GM19328 (cell line): ENCODE data around the gene TOR3A.
A peak's percentile ranks its signal among the peaks of the same experiment; 100 is the strongest.
"Not testable (repeated sequence)": the region's sequence is repeated elsewhere in the genome, so short reads cannot be mapped to it uniquely, and the experiment has no call there.

Source experiments
- ATAC-seq: cut with Tn5 transposase; IDR thresholded peaks from one replicate; pipeline ENCODE4 v1.9.1; 2021; ENCODE audit warnings: mild to moderate bottlenecking, moderate library complexity; ENCODE audit not compliant: unreplicated experiment

The TOR3A gene

GRCh38 chr1:179107706-179108629, 26.1 kb downstream of the TOR3A start:
- no peak for ATAC-seq

GRCh38 chr1:179108644-179109043, 26.8 kb downstream of the TOR3A start:
- ATAC-seq = no peak

DNA sequence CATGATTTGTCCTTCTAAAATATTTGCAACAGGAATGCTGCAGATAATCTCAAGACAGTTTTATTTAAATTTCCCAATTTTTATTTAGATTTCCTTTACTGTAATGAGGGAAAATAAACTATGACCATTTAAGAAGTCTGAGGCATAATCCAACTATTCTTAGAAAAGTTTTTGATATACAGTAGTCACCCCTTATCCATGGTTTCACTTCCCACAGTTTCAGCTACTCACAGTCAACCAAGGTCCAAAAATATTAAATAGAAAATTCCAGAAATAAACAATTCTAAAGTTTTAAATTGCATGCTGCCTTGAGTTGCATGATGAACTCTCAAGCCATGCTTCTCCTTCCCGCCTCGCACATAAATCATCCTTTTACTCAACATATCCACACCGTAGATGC, 33.3 kb downstream of the TOR3A start:
- ATAC-seq = no peak

GRCh38 chr1:179119513-179119912, 37.6 kb downstream of the TOR3A start:
- ATAC-seq = no peak

DNA sequence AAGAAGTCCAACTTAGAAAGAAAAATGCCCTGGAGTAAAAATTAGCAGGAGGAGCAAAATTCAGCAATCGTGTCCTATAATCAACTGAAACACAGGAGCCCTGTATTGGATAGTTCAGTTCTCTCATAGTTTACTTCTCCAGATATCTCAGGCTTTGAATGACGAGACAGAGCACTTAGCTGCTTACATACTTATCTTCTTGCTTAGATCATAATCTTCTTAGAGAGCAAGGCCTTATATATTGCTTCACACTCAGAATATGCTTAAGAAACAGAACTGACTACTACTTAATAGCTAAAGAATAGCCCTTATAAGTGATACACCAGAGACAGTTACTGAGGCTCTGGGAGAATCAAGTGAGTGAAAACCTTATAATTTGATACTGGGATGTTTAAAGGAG, 38.9 kb downstream of the TOR3A start:
- ATAC-seq = no peak

DNA sequence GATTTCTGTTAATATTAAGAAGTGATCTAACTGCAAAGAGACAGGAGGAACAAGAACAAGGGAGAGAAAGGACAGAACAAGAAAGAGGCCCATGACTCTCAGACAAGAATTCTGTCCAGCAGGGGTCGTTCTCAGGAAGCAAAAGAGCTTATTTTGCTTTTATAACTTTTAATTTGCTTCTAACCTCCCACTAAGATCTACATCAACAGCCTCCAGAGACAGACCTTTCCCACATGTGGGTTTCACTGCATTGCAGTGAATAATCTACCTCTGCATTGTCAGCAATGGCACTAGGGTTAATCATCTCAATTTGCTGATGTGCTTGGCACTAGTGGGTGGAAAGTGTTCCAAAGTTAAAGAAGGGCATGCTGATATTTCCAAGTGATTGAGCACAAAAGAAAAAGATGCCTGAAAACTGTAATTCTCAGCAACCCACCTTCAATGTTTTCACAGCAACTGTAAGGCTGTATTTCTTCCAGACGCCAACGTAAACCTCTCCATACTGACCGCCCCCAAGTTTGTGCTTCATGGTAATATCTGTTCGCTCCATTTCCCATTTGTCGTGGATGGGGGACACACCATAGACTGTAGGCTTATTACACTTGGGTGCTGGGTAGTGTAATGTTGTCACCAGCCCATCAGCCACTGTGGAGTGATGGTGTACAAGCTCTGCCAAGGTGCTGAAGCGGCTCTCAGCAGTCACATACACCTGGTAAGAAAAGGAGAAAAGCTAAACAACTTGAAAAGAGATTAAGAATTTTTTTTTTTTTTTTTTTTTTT, 39.5 kb downstream of the TOR3A start:
- ATAC-seq = no peak

DNA sequence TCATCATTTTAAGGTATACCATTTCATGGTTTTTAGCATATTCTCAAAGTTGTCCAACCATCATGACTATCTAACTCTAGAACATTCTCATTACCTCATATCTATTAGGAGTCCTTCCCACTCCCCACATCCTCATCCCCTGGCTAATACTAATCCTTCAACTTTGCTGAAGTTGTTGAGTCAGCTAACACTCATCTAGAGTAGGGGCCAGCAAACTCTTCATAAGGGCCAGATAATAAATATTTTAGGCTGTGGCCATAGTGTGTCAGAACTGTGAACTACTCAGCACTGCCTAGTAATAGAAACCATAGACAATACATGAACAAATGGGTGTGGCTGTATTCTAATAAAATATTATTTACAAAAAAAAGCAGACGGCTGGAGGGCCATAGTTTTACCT, 43.0 kb downstream of the TOR3A start:
- no peak for ATAC-seq

- no peak for ATAC-seq
Observed at GRCh38 chr1:179126338-179127060, 44.6 kb downstream of the TOR3A start.

GRCh38 chr1:179127163-179127895, 45.5 kb downstream of the TOR3A start:
- no peak for ATAC-seq

DNA sequence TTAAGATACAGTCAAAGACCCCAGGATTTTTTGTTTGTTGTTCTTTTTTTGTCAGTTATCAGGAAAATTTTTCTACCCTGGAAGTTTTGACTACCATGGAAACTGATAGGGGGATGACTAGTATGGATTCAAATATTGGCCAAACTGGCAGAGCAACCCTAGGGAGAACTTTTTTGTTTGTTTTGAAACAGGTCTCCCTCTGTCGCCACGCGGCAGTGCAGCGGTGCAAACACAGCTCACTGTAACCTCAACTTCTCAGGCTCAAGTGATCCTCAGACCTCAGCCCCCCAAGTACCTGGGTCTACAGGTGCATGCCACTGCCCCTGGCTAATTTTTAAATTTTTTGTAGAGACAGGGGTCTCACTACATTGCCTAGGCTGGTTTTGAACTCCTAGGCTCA, 46.6 kb downstream of the TOR3A start:
- no peak for ATAC-seq

DNA sequence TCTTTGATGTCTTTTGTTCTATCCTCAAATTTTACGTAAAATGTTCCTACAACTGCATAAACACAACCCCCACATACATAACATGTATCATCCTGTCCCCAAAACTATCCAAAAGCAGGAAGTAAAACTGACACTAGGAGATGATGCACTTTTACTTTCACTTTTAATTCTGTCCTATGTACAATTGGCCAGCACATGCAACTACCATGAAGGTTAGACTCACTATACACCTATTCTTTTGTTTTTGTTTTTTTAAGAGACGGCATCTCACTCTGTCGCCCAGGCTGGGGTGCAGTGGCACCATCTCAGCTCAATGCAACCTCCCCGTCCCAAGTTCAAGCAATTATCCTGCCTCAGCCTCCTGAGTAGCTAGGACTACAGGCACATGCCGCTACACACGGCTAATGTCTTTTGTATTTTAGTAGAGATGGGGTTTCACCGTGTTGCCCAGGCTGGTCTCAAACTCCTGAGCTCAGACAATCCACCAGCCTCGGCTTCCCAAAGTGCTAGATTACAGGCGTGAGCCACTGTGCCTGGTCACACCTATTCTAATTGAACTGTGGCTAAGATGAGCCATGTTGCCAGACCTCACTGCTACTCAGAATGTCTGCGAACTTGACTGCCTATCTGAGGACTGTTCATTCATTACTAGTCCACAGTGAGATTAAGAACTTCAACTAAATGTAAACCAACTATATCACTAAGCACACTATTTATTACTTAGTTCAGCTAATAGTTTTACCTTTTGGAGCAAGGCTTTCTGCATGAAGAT, 48.0 kb downstream of the TOR3A start:
- peak; percentile 92 for ATAC-seq

GRCh38 chr1:179135168-179135567, 53.3 kb downstream of the TOR3A start:
- not testable (repeated sequence) for ATAC-seq

- ATAC-seq = not testable (repeated sequence)
Observed at GRCh38 chr1:179135707-179136106, 53.8 kb downstream of the TOR3A start.

DNA sequence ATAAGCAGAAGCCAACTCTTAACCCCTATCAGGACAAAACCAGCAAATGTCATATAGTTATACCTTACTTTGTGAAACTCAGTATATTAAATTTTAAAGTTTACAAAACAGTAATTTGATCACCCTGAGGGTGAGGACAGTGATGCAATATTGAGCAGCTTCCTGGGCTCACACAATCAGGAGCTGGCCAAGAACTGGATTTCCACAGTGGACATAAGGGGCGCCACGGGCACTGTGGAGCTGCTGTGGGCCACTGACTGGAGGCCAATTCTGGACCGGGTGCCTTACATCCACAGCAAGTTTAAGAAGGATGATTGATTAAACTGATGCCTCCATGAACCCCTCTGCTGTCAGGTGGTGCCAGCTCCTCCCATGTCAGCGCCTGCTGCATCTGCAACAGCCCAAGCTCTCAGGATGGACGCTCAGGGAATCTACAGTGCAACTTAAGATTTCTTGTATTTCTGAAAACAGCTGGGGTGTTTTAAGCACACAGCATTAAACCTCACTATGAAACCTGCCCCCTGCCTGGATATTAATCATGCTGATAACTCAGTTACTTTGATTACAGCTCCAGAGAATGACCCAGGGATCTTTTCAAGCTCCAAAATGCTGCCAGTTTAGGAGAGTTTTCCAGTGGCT, 55.9 kb downstream of the TOR3A start:
- no peak for ATAC-seq

- not testable (repeated sequence) for ATAC-seq
Observed at GRCh38 chr1:179138755-179139154, 56.9 kb downstream of the TOR3A start.

- no peak for ATAC-seq
Observed at GRCh38 chr1:179141592-179142251, 59.9 kb downstream of the TOR3A start.

DNA sequence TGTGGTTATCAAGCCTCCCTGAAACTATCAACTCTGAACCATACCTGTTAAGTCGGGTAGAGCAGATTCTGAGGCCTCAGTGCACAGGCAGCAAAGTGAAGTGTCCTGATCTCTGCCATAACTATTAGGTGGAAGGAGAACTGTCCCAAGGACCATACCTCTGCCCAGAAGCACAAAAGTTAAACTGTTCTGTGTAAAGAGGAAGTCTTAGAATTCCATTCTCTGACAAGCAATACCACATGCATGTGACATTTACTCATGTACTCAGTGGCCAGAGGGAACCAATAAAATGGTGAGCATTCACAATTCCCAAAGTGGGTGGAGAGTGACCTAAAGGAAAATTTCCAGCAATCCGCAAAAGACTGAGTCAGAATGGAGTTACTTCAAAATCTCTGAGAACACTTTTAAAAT, 61.0 kb downstream of the TOR3A start:
- ATAC-seq = no peak

DNA sequence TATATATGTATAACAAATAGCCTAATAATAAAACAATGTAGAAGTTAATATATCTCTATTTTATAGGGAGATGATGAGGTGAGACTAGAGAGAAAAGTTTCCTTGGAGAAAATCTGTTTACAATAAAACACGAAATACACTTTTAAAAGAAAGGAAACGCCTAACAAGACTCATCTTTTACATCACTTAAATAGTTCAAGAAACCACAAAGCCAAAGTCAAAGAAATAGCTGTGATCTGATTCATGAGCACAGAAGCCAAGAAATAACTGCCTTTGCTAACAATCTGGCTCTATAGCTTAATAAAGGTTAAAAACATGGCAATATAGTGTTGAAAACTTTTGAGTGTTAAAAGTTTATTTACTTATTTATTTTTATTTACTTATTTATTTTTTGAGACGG, 61.5 kb downstream of the TOR3A start:
- ATAC-seq = no peak

GRCh38 chr1:179144626-179145025, 62.8 kb downstream of the TOR3A start:
- ATAC-seq = no peak
